GM12875 (cell line): ENCODE results near the gene OR10D3.

ENCODE experiments used
- H3K4me3 ChIP-seq: one replicate; pipeline ENCODE4 v1.5.1; 2011; ENCODE audit warnings: low read depth, low read length, control low read depth
- CTCF ChIP-seq: IDR thresholded peaks from 2 replicates; pipeline ENCODE4 v1.5.1; 2011; ENCODE audit warnings: low read depth, mild to moderate bottlenecking, control low read depth, inconsistent platforms, low read length, moderate library complexity, borderline replicate concordance; ENCODE audit not compliant: insufficient read depth

OR10D3 gene

GRCh38 chr11:124225471-124225870 is 42.3 kb downstream of the OR10D3 start:
- no peak for TF ChIP-seq CTCF
- no peak overlapping the region for H3K4me3 ChIP-seq

- no peak for TF ChIP-seq CTCF
- no peak overlapping the region for H3K4me3 ChIP-seq
Observed at GRCh38 chr11:124233376-124233775, 50.2 kb downstream of the OR10D3 start.
